ENCODE measurements around the gene GPR108.

Gene GPR108

DNA sequence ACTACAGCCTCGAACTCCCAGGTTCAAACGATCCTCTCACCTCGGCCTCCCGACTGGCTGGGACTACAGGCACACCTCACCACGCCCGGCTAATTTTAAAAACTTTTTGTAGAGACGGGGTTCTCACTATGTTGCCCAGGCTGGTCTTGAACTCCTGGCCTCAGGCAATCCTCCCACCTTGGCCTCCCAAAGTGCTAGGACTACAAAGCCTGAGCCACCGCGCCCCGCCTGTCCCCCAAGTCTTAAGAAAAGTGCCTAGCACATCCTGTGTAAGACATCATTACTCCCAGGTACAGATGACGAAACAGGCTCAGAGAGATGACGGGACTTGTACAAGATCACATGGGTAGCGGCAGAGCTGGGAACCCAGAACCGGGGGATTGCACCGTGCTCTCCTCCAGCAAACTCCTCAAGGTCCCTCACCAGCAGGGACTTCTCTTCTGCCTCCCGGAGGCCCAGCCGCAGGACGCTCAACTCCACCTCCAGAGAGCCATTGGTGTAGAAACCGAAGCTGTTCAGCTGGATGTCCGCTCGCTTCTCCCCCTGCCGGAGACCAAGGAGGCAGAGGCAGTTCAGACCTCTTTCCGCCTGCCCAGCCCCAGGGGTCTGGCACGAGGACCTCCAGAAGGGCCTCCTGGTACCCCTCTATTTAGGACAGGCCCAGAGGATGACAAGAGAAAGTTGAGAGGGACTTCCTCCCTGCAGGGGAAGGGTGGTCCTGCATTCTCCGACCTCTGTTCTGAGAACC lies 1.0 kb downstream of the GPR108 start:
- DNase-seq: peak; percentile 85

DNA sequence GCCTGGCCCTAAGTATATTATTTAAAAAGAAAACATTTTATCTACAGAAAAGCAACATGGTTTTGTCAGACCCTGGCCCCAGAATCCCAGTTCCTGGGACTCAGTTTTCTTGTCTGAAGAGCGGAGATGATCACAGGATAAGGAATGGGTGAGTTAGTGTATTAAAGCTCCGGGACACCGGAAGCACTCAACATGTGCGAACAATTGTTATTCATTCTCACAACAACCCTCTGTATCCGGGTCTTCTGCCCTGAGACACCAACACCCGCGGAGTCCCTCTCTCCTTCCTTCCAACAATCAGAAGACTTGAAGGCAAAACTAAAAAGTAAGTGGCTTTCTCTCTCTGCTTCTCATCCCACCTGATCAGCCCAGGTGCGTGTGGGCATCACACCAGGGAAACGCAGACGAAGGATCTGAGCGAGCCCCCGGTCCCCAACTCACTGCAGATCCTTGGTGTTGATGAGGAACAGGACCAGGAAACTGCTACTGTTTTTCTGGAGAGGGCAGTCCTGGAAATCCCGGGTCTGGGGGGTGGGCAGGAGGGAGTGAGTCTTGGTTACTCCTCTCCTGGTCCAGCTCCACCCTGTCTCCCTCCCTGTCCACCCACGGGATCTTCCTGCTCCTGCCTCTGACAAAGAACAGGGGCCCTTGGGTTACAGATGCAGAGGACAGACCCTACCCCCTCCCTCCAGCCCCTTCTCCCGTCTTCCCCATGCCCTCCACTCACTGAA lies 2.0 kb downstream of the GPR108 start:
- DNase-seq: no peak

DNA sequence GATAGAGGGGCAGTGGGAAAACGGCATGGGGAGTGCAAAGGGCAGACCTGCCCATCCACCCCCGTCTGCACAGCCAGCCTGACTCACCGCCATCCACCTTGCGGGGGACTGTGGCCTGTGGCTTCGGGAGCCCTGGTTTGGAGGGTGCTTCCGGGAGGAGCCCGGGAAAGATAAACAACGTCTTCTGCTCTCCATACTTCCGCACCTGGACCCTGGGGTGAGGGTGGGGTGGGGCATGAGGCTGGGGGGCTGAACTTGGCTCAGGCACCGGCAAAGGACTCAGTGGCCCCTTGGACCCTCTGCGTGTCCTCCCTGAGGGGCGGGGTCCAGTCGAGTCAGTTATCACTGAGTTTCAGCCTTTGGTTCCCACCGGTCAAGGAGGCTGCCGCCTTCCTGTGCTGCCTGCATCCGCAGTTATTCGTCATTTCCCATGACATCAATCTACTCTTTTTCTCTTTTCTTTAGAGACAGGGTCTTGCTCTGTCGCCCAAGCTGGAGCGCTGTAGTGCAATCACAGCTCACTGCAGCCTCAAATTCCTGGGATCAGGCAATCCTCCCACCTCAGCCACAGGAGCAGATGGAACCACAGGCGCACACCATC lies 3.2 kb downstream of the GPR108 start:
- DNase-seq: no peak

DNA sequence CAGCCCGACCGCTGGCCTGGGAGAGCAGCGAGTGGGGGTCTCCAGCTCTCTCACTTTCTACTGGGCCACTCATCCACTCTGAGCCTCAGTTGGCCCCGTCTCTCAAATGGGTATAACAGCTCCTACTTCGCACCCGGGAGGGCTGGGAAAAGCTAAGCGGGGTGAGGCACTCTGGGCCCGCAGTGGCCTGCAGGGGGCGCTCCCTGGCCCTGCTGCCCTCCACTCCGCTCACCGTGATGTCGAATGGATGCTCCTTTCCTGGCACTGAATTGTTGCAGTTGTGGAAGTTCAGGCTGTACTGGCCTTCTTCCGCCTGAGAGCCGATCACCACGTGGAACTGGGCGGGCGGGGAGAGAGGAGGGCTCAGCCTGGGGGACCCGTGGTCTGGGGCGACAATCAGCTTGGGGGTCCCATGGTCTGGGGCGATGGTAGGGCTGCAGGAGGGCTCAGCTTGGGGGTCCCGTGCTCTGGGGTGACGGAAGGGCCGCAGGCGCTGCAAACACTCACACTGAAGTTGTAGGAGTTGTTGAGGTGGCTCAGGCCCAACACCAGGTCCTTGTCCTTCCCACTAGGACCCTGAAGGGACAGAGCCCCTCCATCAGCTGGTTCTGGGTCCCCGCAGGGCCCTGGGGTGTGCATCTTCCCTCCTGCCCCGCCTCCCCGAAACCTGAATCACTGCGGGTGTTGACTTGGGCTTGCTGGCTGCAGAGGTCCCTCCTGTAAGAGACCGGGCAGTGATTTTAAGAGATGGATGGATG lies 3.9 kb downstream of the GPR108 start:
- DNase-seq: no peak

DNA sequence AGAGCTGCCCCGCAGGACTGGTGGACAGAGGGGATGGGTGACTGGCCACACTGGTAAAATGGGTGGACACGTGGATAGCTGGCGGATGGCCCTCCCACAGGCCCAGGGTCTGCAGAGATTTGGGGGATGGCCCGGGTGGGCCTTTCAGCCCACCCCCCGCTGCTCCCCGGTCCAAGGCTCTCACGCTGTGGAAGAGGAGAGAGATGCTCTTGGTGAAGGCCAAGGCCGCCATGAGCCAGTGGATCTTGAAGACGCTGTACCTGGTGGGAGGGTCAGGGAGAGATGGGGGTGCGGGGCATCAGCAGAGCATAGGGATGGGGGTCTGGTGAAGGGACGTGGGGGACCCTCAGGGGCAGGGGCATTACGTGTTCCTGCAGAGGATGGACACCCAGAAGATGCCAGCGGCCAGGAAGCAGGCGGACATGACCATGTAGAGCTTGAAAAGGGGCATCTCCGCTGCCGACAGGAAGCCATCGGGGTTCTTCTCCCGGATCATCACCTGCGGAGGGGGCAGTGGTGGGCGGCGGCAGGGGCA lies 4.5 kb downstream of the GPR108 start:
- no peak for DNase-seq

DNA sequence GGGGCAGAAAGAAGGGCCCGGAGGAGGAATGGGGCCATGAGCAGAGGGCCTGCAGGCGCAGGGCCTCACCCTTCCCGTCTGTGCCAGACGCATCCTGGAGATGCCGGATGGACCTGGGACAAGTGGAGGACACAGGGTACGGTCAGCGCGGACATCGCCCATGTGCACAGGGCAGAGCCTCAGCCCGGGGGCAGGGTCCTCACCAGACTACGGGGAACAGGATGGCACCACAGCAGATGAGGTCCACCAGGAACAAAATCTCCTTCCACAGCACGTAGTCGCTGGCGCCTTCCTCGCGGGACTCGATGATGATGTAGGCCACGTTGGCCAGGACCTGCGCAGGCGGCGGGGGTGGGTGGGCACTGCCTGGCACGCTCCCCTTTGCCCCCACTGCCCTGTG lies 5.6 kb downstream of the GPR108 start:
- no peak for DNase-seq

DNA sequence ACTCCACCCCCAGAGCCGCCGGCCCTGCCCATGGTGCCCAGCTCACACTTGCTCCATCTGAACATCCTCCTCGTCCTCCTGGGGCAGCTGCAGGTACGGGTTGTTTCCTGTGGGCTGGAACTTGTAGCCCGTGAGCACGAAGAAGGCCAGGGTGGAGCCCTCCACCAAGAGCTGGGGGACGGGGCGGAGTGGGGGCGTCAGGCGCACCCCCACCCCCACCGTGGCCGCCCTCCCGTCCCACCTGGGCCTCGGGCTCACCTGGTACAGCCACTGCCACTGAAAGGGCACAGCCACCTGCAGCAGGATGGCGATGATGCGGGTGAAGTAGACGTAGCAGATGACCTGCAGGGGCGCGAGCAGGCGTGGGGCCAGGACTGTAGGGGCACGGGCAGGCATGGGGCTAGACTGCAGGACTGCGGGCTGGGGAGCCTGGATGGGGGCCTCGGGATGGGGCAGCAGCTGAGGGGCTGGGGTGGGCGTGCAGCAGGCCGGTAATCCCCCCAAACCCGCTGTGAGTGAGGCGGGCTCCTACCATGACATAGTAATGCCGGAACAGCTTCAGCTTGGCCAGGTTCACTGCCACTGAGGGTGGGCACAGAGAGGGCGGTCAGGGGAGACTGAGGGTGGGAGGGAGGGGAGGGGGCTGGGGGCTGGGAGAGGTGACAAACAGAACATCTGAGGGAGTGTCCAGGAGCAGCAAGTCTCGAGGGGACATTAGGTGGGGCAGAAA lies 6.3 kb downstream of the GPR108 start:
- DNase-seq: no peak

DNA sequence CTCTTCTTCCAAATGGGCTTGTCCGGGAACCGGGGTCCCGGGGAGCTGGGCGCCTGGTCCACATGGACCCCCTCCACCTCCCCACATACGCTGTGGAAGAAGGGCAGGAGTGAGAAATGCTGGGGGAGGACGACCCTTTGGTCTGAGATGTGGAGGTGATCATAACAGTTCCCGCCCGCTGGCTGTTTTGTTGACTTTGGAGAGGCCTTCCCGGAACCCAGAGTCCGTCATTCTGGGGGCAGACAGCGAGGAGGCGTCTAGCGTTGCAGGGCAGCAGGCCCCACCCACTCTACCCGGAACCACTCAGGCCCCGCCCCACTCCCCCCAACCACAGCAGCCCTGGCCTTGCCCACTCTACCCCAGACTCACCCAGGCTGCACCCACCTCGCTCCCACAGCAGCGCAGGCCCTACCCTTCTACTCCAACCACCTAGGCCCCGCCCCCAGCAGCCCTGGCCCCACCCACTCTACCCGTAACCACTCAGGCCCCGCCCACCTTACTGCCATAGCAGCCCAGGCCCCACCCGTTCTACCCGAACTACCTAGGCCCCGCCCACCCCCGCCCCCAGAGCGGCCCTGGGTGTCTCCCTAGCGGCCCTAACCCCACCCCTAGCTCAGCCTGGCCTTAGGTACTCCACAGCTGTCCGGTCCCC lies 7.1 kb downstream of the GPR108 start:
- peak in 1 of 2 experiments; percentile 17 for DNase-seq

DNA sequence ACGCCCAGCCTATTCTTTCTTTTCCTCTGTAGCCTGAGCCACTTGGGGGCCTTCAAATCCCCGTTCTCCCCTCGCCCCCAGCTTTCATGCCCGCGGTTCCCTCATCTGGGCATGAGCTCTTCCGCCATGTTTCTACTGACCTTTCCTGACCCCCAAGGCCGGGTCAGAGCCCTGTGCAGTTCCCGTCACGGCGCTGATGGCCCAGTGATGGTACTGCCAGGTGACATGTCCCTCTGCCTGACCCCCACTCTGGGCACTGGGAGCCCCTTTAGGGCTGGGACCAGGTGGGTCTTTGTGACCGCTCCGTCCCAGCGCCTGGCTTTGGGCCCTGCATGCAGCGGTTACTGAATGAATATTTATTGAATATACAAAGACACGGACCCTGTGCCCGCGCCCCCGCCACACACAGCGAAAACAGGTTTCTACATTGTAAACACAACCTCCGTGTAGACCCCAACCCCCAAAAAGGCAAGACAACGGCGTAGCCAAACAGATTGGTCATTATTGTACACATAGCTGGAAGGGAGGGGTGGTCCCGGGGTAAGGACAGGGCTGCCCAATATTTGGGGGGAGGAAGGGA lies 7.7 kb downstream of the GPR108 start:
- no peak for DNase-seq

DNA sequence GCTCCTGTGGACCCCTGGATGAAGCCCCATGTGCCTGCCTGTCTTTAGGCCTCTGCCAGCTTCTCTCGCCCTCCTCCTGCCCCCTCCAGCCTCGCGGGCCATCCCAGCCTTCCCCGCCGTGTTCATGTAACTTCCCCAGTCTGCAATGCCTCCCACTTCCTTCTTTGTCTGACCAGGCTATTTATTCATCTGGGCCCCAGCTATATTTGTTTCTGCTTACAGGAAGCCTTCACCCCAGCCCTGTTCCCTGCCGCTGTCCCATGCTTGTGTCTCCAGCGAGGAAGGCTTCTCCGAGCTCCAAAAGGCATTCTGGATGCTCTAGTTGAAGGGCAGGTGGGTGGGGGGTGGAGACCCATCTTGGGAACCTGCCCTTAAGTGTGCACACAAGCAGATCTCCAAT lies 9.0 kb downstream of the GPR108 start:
- peak; percentile 76 to 88 for DNase-seq

DNA sequence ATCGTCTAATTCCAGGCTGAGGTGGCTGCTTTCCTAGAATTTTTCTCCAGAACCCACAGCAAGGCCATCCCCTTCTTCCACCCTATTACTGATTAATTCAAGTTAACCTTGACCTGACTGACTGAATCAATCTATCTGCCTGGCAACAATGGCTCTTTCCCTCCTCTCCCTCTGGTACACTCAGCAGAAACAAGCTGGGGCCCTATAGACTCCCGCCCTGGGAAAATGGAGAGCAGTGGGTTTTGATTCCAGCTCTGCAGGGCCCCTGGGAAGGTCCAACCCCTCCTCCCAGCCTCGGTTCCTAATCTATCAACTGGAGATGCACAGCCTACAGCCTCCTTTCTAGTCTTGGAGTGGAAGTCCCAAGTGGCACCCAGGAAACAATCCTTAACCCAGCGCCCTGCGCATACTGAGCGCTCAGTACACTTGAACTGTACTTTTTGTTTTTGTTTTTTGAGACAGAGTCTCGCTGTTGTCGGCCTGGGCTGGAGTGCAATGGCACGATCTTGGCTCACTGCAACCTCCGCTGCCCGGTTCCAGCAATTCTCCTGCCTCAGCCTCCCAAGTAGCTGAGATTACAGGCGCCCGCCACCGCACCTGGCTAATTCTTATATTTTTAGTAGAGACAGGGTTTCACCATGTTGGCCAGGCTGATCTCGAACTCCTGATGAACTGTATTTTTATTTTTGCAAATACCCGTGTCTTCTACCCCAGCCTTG lies 11.7 kb downstream of the GPR108 start:
- DNase-seq: no peak

DNA sequence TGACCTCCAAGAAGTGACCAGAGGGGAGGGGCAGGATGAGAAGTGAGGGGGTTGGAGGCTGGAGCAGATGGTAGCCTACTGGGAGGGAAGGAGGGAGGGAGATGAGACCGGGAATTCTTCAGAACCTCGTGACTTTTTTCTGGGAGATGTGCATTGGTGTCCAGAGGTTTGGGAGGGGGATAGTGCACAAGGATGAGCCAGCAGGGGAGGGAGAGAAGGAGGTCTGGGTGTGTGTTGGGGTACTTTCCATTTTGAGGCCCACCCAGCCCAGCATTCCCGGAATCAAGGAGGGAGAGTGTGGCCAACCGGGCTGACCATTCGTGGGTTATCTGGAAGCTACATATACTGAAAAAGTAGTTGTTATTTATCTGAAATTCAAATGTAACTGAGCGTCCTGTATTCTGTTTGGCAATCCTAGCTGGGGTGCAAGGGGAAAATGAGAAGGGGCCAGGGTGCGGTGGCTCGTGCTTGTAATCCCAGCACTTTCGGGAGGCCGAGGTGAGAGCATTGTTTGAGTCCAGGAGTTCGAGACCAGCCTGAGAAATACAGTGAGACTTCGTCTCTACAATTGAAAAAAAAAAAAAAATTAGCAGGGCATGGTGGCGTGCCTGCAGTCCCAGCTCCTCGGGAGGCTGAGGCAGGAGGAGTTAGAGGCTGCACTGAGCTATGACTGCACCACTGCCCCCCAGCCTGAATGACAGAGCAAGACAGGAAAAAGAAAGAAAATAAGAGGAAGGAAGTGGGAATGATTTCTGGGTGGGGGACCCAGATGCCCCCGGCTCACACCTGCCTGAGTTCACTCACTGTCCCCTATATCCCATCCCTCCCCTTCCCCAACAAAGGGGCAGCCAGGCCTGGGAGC lies 12.5 kb downstream of the GPR108 start:
- DNase-seq: no peak

DNA sequence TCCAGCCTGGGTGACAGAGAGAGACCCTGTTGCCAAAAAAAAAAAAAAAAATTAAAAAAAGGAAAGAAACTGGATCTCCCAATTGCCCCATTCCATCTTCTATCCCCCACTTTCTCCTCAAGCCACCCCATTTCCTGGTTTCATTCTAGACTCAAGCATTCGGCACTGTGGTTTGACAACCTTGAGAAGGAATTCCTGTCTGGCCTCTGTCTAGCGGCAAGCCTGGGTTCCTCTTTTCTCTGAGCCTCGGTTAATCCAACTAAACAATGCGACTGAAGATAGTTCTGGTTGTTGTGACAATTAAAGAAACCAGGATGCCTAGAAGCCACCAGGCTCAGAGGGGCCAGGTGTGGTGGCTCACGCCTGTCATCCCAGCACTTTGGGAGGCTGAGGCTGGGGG lies 13.6 kb downstream of the GPR108 start:
- DNase-seq: peak; percentile 85 to 86

DNA sequence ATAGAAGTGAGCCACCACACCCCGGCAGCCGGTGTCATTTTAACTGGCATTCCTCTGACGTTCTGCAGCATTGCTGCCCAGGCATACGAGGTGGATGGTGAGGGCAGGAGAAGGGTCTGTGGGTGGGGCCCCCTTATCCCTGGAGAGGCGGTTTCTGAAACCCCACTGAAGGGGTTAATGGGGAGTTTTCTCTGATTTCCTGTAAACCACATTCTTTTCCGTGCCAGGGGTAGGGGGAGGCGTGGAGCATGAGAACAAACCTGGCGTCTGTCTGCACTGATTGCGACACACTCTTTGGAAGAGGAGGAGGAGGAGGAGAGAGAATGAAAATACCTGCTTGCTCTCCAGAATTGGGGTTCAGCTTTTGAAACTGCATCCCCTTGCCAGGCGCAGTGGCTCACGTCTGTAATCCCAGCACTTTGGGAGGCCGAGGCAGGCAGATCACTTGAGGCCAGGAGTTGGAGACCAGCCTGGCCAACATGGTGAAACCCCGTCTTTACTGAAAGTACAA lies 14.2 kb downstream of the GPR108 start:
- DNase-seq: no peak

DNA sequence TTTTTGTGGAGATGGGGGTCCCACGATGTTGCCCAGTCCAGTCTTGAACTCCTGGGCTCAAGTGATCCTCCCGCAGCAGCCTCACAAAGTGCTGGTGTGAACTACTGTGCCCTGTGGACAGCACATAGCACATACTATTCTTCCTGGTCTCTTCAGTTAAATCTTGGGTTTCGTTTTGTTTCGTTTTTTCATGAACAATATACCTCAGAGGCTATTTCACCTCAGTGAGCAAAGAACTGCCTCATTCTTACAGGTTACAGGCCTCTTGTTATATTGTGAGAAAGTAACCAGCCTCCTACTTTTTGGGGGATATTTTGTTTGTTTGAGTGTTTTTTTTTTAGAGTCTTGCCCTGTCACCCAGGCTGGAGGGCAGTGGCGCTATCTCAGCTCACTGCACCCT lies 15.6 kb downstream of the GPR108 start:
- no peak for DNase-seq

DNA sequence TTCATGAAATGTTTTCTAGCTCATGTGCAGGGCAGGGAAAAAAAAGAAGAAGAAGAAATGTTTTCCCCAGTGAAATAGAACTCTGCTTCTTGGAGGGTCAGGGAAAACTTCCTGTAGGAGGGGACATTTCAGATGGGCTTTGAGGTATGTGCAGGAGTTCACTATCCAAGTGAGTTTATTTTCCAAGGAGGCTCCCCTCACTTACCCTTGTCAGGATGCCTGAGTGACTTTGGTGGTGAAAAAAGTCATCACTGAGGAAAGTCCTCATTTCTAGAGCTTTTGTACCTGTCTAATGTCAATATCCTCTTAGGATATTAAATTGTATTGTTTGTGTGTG lies 16.3 kb downstream of the GPR108 start:
- DNase-seq: no peak

DNA sequence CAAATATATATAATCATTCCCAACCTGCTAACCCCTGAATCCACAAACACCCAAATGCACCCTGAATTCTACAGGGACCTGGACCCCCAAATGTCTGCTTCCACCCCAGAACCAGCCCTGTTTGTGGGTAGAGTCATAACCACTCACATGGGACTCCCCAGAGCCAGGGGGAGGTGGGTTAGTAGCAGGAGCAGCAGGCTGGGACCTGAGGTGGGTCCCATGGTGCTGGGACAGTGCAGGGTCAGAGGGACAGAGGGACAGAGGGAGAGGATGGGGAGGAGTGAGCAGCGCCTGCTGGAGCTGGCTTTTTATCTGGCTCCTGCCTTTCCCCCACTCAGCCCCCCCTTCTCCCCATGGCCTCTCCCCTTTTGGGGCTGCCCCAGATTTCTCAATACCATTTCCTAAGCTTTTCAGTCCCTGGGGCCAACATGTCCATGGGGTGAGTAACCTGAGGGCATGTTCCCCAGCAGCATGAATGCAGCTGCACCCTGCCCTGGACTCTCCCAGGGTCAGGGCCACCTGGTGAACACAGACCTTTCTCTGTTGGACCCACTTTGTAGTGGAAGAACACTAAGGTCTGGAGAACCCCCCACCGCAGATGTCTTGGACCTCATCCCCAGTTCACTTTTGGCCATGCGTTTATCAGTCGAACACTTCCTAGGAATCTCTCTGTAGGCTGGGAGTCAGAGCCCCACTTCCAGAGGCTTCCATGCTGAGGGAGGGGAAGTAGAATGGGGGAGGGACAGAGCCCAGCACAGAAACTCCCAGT lies 16.8 kb downstream of the GPR108 start, which contains the start of gene C3:
TSS of gene C3 (minus strand) at position 282 of the 769 bp plus-strand sequence. CDS start at position 221, 61 bp downstream.
- no peak for DNase-seq

DNA sequence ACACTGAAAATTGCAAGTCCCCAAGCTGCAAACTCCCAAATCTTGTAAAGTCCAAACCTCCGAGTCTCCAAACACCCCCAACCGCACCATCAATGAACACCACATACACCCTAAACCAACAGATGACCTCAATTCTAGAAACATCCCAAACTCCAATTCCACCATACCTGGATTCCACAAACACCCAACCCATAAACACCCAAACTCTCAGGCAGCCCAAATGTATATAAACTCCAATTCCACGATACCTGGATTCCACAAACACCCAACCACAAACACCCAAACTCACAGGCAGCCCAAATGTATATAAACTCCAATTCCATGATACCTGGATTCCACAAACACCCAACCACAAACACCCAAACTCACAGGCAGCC lies 17.4 kb downstream of the GPR108 start:
- DNase-seq: no peak

DNA sequence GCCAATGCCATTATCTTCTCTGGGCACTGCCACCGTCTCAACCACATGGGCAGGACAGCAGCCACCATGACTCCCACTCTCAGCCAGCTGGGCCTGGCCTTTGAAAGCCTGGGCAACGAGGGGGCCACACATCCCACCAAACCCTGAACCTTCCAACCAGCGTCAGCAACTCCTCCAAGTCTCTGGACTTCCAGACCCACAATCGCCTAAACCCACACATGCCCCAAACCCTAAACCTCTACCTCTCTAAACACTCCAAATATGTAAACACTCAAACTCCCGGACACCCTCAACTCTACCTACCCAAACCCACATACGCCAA lies 17.9 kb downstream of the GPR108 start:
- DNase-seq: no peak

All from Kasumi-1 (cell line).